OCI-LY7 (cell line): Measurements from ENCODE around the gene CTNND2. TPM values are rescaled to one million over a fixed set of nuclear protein-coding genes. Genes with fewer than 3 reads are reported as not detected.

ENCODE experiments used
- BruUV-seq: library from RNA; stranded (reverse); fragments of 400-500 nt; replicated peaks from 2 replicates; lab custom pipeline; 2021; lab: Mats Ljungman, UMichigan
- CTCF ChIA-PET: fragments of 300-600 bp; sonication (Branson Sonifier 250); formaldehyde crosslinking; loops from one replicate; lab custom pipeline; 2022; ENCODE audit warnings: antibody characterized with exemption; ENCODE audit not compliant: unreplicated experiment; lab: Charles Lee
- POLR2A ChIA-PET: fragments of 300-600 bp; sonication (Branson Sonifier 250); formaldehyde crosslinking; loops from one replicate; lab custom pipeline; 2022; ENCODE audit warnings: antibody characterized with exemption; lab: Charles Lee
- DNase-seq: peaks from one replicate; pipeline ENCODE4 v3.0.0-alpha.2; 2015; ENCODE audit warnings: low spot score
- H2AFZ ChIP-seq: fragments of 200-600 bp; sonication (generic), shearing (Covaris generic); 2 replicates; pipeline ENCODE4 v1.6.1; 2014; ENCODE audit warnings: mild to moderate bottlenecking, antibody characterized with exemption, low read length, moderate library complexity
- H3K27ac ChIP-seq: fragments of 200-600 bp; sonication (generic); 2 replicates; pipeline ENCODE4 v1.5.1; 2014; ENCODE audit warnings: mixed run types, low read depth, mild to moderate bottlenecking, moderate library complexity, low read length, inconsistent platforms; ENCODE audit not compliant: poor library complexity, severe bottlenecking
- H3K36me3 ChIP-seq: fragments of 200-600 bp; sonication (generic); 2 replicates; pipeline ENCODE4 v1.6.1; 2014; ENCODE audit warnings: mild to moderate bottlenecking, antibody characterized with exemption, low read length, moderate library complexity, mixed read lengths; ENCODE audit not compliant: insufficient read depth
- H3K4me1 ChIP-seq: fragments of 200-600 bp; sonication (generic); 2 replicates; pipeline ENCODE4 v1.5.1; 2014; ENCODE audit warnings: mild to moderate bottlenecking, low read length; ENCODE audit not compliant: insufficient read depth, poor library complexity, severe bottlenecking
- H3K4me2 ChIP-seq: fragments of 200-600 bp; sonication (generic); 2 replicates; pipeline ENCODE4 v1.6.1; 2014; ENCODE audit warnings: mild to moderate bottlenecking, low read length
- H3K4me3 ChIP-seq: fragments of 200-600 bp; sonication (generic); 2 replicates; pipeline ENCODE4 v1.5.1; 2014; ENCODE audit warnings: mild to moderate bottlenecking, low read depth, low read length; ENCODE audit not compliant: poor library complexity, severe bottlenecking
- H3K79me2 ChIP-seq: fragments of 200-600 bp; sonication (generic); 2 replicates; pipeline ENCODE4 v1.6.1; 2016; ENCODE audit warnings: low read depth, mild to moderate bottlenecking, low read length, moderate library complexity, mixed read lengths; ENCODE audit not compliant: insufficient read depth
- H3K9me2 ChIP-seq: fragments of 200-600 bp; sonication (generic); 2 replicates; pipeline ENCODE4 v1.6.1; 2016; ENCODE audit warnings: mild to moderate bottlenecking, low read length, mixed read lengths; ENCODE audit not compliant: insufficient read depth
- H3K9me3 ChIP-seq: fragments of 200-600 bp; sonication (generic); 2 replicates; pipeline ENCODE4 v1.6.1; 2014; ENCODE audit warnings: mild to moderate bottlenecking, mixed run types, low read length, mixed read lengths
- H4K20me1 ChIP-seq: fragments of 200-600 bp; sonication (generic); 2 replicates; pipeline ENCODE4 v1.6.1; 2014; ENCODE audit warnings: mild to moderate bottlenecking, antibody characterized with exemption, low read length, moderate library complexity, mixed read lengths; ENCODE audit not compliant: insufficient read depth
- CTCF ChIP-seq: fragments of 200-600 bp; sonication (generic); conservative IDR thresholded peaks from 2 replicates; pipeline ENCODE4 v1.5.1; 2014; ENCODE audit warnings: mild to moderate bottlenecking, antibody characterized with exemption, low read length, moderate library complexity, mixed read lengths
- EZH2phosphoT487 ChIP-seq: fragments of 200-600 bp; sonication (generic); IDR thresholded peaks from 2 replicates; pipeline ENCODE4 v1.6.1; 2018; ENCODE audit warnings: low read depth, borderline replicate concordance, mild to moderate bottlenecking, mixed run types, antibody characterized with exemption, low read length, moderate library complexity, mixed read lengths
- intact Hi-C: fragments of 100-400 bp; cut with micrococcal nuclease; formaldehyde crosslinking; loops from one replicate; pipeline ENCODE4 v1.10.0; 2022; ENCODE audit not compliant: unreplicated experiment
- total RNA-seq, 2 experiments: library from RNA; depleted of rRNA in 1 of 2; stranded (reverse); fragments of >200 nt in 1 of 2; shearing (Covaris generic) in 1 of 2; gene quantifications; 2 replicates each; pipeline ENCODE4 v1.2.3, GENCODE V29; 2014 to 2022

The CTNND2 gene
- total RNA-seq, 2 experiments from 2014 or later: not detected

GRCh38 chr5:11130131-11130530 is 774.1 kb downstream of the CTNND2 start:
- Histone ChIP-seq H3K4me3 (no peak overlapping the region), H3K79me2 (no peaks in the 10 kb centered on the region), H4K20me1 (no peaks in the 10 kb centered on the region), H3K4me2 (no peak overlapping the region), H3K27ac (no peak overlapping the region), H3K4me1 (no peaks in the 10 kb centered on the region), H2AFZ (no peak overlapping the region), H3K9me2 (0 out of 2 replicates have a peak, but pooled peaks cover 3% of the 10 kb centered on the region), H3K9me3 (no peaks in the 10 kb centered on the region), H3K36me3 (no peaks in the 10 kb centered on the region)
- POLR2A ChIA-PET: interaction anchor here (0.5 to 0.6 kb wide), 2 partner anchors 330 to 395 kb away, joined by 3 read pairs; no protein-coding TSS in a partner anchor
- no TSS peak for BruUV-seq
- TF ChIP-seq CTCF (no peak), EZH2phosphoT487 (no peak)
- intact Hi-C loops: no loop called here
- DNase-seq: no peak
- CTCF ChIA-PET: no interaction called here

GRCh38 chr5:11128021-11128420 is 776.2 kb downstream of the CTNND2 start:
- no peak overlapping the region for H3K27ac ChIP-seq
- CTCF ChIA-PET: no interaction called here
- H3K4me1 ChIP-seq: no peaks in the 10 kb centered on the region
- H4K20me1 ChIP-seq: no peaks in the 10 kb centered on the region
- H3K4me3 ChIP-seq: no peak overlapping the region
- no peaks in the 10 kb centered on the region for H3K36me3 ChIP-seq
- no TSS peak for BruUV-seq
- no peak overlapping the region for H2AFZ ChIP-seq
- H3K79me2 ChIP-seq: no peaks in the 10 kb centered on the region
- no peak overlapping the region for H3K4me2 ChIP-seq
- no peaks in the 10 kb centered on the region for H3K9me2 ChIP-seq
- intact Hi-C loops: no loop called here
- POLR2A ChIA-PET: interaction anchor here (0.7 kb wide), 1 partner anchor 311 kb away, joined by 4 read pairs; no protein-coding TSS in a partner anchor
- no peak for DNase-seq
- no peaks in the 10 kb centered on the region for H3K9me3 ChIP-seq
- TF ChIP-seq CTCF: no peak
- TF ChIP-seq EZH2phosphoT487: no peak

GRCh38 chr5:11126844-11127243 is 777.4 kb downstream of the CTNND2 start:
- Histone ChIP-seq H3K9me3 (no peaks in the 10 kb centered on the region), H3K9me2 (no peaks in the 10 kb centered on the region), H3K4me2 (no peak overlapping the region), H3K4me1 (no peaks in the 10 kb centered on the region), H4K20me1 (no peaks in the 10 kb centered on the region), H3K36me3 (no peaks in the 10 kb centered on the region), H3K79me2 (no peaks in the 10 kb centered on the region), H3K27ac (no peak overlapping the region), H3K4me3 (no peak overlapping the region), H2AFZ (no peak overlapping the region)
- no peak for DNase-seq
- ChIA-PET CTCF (no interaction called here), POLR2A (no interaction called here)
- no peak for TF ChIP-seq EZH2phosphoT487
- TF ChIP-seq CTCF: no peak
- intact Hi-C loops: no loop called here
- no TSS peak for BruUV-seq
